Keratinocyte (primary cell): ENCODE data around the gene ZYG11A. TPM values are rescaled to one million over a fixed set of nuclear protein-coding genes. Genes with fewer than 3 reads are reported as not detected.
"Not testable (repeated sequence)": the region's sequence is repeated elsewhere in the genome, so short reads cannot be mapped to it uniquely, and the experiment has no call there.

Source experiments
- DNase-seq: peaks from one replicate; pipeline ENCODE4 v3.0.0-alpha.2; 2011; ENCODE audit warnings: low read depth, missing footprints, low spot score
- FAIRE-seq: peaks from 2 replicates; lab custom pipeline; 2011; peaks lifted over from hg19 to GRCh38; lab: Jason Lieb, UNC
- H2AFZ ChIP-seq: 2 replicates; pipeline ENCODE4 v1.6.0; 2012; ENCODE audit warnings: low read length, control low read depth, inconsistent platforms; ENCODE audit not compliant: control insufficient read depth
- H3K27ac ChIP-seq: 2 replicates; pipeline ENCODE4 v1.5.1; 2011; ENCODE audit warnings: low read length; ENCODE audit not compliant: control insufficient read depth, insufficient read depth
- H3K27me3 ChIP-seq: 3 replicates; pipeline ENCODE4 v1.6.0; 2011; ENCODE audit warnings: low read length; ENCODE audit not compliant: control insufficient read depth, insufficient read depth; ENCODE audit errors: extremely low read depth
- H3K36me3 ChIP-seq, 2 experiments: 2 replicates in 1 of 2; 3 replicates in 1 of 2; pipeline ENCODE4 v1.5.1; 2011; ENCODE audit warnings: low read length in 2 of 2, mild to moderate bottlenecking in 1 of 2; ENCODE audit not compliant: control insufficient read depth in 2 of 2, insufficient read depth in 2 of 2; ENCODE audit errors: extremely low read depth in 1 of 2
- H3K4me1 ChIP-seq: 3 replicates; pipeline ENCODE4 v1.5.1; 2011; ENCODE audit warnings: low read length; ENCODE audit not compliant: control insufficient read depth, insufficient read depth; ENCODE audit errors: extremely low read depth
- H3K4me2 ChIP-seq: 3 replicates; pipeline ENCODE4 v1.6.0; 2011; ENCODE audit warnings: low read depth, low read length; ENCODE audit not compliant: control insufficient read depth, insufficient read depth; ENCODE audit errors: extremely low read depth
- H3K4me3 ChIP-seq, 3 experiments: fragments of 200-600 bp in 1 of 3; sonication (generic) in 1 of 3; 2 replicates in 2 of 3; 3 replicates in 1 of 3; pipeline ENCODE4 v1.5.1; 2011 to 2016; ENCODE audit warnings: low read length in 3 of 3, mild to moderate bottlenecking in 3 of 3, control low read depth in 2 of 3, inconsistent platforms in 1 of 3, low read depth in 1 of 3, mixed read lengths in 1 of 3, mixed run types in 1 of 3, moderate library complexity in 1 of 3; ENCODE audit not compliant: control insufficient read depth in 2 of 3, insufficient read depth in 2 of 3; ENCODE audit errors: extremely low read depth in 1 of 3
- H3K79me2 ChIP-seq: 2 replicates; pipeline ENCODE4 v1.6.0; 2012; ENCODE audit warnings: low read length; ENCODE audit not compliant: control insufficient read depth, insufficient read depth
- H3K9ac ChIP-seq: 3 replicates; pipeline ENCODE4 v1.6.0; 2011; ENCODE audit warnings: low read length; ENCODE audit not compliant: control insufficient read depth, insufficient read depth; ENCODE audit errors: extremely low read depth
- H3K9me1 ChIP-seq: 3 replicates; pipeline ENCODE4 v1.6.0; 2011; ENCODE audit warnings: low read length; ENCODE audit not compliant: control insufficient read depth, insufficient read depth; ENCODE audit errors: extremely low read depth
- H3K9me3 ChIP-seq: 2 replicates; pipeline ENCODE4 v1.5.1; 2012; ENCODE audit warnings: low read depth, low read length; ENCODE audit not compliant: control insufficient read depth
- H4K20me1 ChIP-seq: 3 replicates; pipeline ENCODE4 v1.6.0; 2011; ENCODE audit warnings: low read length; ENCODE audit not compliant: control insufficient read depth, insufficient read depth; ENCODE audit errors: extremely low read depth
- CTCF ChIP-seq, 3 experiments: IDR thresholded peaks in 1 of 3; conservative IDR thresholded peaks in 1 of 3; optimal IDR thresholded peaks in 1 of 3; 2 replicates in 2 of 3; 3 replicates in 1 of 3; pipeline versions ENCODE3 to v1.5.1; 2011; ENCODE audit warnings: low read length in 3 of 3, mild to moderate bottlenecking in 3 of 3, moderate library complexity in 2 of 3, control low read depth in 1 of 3, inconsistent platforms in 1 of 3; ENCODE audit not compliant: insufficient read depth in 2 of 3; ENCODE audit errors: extremely low read depth in 1 of 3
- EZH2 ChIP-seq: IDR thresholded peaks from one replicate; pipeline ENCODE4 v1.6.1; 2012; ENCODE audit warnings: inconsistent platforms, mild to moderate bottlenecking, low read length, moderate library complexity
- dilution Hi-C: fragments of 300-500 bp; cut with MboI; formaldehyde crosslinking; loops from one replicate; pipeline ENCODE4 v1.7.0; 2020; ENCODE audit warnings: low sequenced_read_pairs; ENCODE audit not compliant: extremely low pct_ligation_motif_present
- polyA plus RNA-seq, 5 experiments: library from polyadenylated mRNA; depleted of rRNA in 3 of 5; stranded (reverse) in 3 of 5; stranded (forward) in 1 of 5; unstranded in 1 of 5; fragments of >200 nt; gene quantifications; 1 replicate in 1 of 5; 2 replicates in 3 of 5; 3 replicates in 1 of 5; pipeline versions ENCODE4 v1.2.1 to v1.2.3, GENCODE V29; 2011 to 2012; ENCODE audit warnings: missing spikeins in 2 of 5, low read depth in 1 of 5, low replicate concordance in 1 of 5

The ZYG11A gene
- polyA plus RNA-seq, 1 donor (not counting 4 experiments of a cell fraction or from before 2014, with no cell fraction given) = 0.64 TPM

- Histone ChIP-seq H2AFZ (no peak overlapping the region), H3K27ac (no peak overlapping the region), H3K27me3 (no peaks in the 10 kb centered on the region), H3K36me3 (no peaks in the 10 kb centered on the region), H3K9ac (no peak overlapping the region), H3K79me2 (no peaks in the 10 kb centered on the region), H3K9me3 (no peaks in the 10 kb centered on the region), H3K4me3 (no peak overlapping the region), H4K20me1 (no peaks in the 10 kb centered on the region), H3K9me1 (no peaks in the 10 kb centered on the region), H3K4me2 (no peak overlapping the region), H3K4me1 (peaks cover 10% of the 10 kb centered on the region)
- no peak for TF ChIP-seq EZH2
- no peak for TF ChIP-seq CTCF (optimal IDR thresholded peaks at IDR 0.05 in 1 of 3, IDR thresholded peaks at IDR 0.05 in 1 of 3, conservative IDR thresholded peaks at IDR 0.05 in 1 of 3; ENCODE audit: extremely low read depth in 1 of 3, insufficient read depth in 2 of 3, low read length in 3 of 3)
- no peak for DNase-seq
- dilution Hi-C loops = no loop called here
- FAIRE-seq = no peak
These were observed 20.3 kb downstream of the ZYG11A start for GRCh38 chr1:52862666-52863458.

- no peak for TF ChIP-seq EZH2
- TF ChIP-seq CTCF (optimal IDR thresholded peaks at IDR 0.05 in 1 of 3, IDR thresholded peaks at IDR 0.05 in 1 of 3, conservative IDR thresholded peaks at IDR 0.05 in 1 of 3; ENCODE audit: extremely low read depth in 1 of 3, insufficient read depth in 2 of 3, low read length in 3 of 3) = no peak
- H3K27ac ChIP-seq = no peak overlapping the region
These were observed 24.7 kb downstream of the ZYG11A start for GRCh38 chr1:52867087-52867863.

GRCh38 chr1:52869727-52870126 lies 27.2 kb downstream of the ZYG11A start:
- H3K9ac ChIP-seq, H3K79me2 ChIP-seq, DNase-seq, H3K27ac ChIP-seq, H3K4me3 ChIP-seq, H3K27me3 ChIP-seq, H2AFZ ChIP-seq, FAIRE-seq, H3K4me1 ChIP-seq, dilution Hi-C loops, H4K20me1 ChIP-seq, H3K36me3 ChIP-seq, H3K9me1 ChIP-seq, H3K4me2 ChIP-seq, H3K9me3 ChIP-seq: not testable (repeated sequence)

More at GRCh38 chr1:52867087-52867863, 24.7 kb downstream of the ZYG11A start:
- H3K9me3 ChIP-seq = no peaks in the 10 kb centered on the region
- no peak overlapping the region for H3K9ac ChIP-seq
- no peak overlapping the region for H3K4me3 ChIP-seq
- no peak overlapping the region for H2AFZ ChIP-seq
- no peaks in the 10 kb centered on the region for H3K36me3 ChIP-seq
- no peaks in the 10 kb centered on the region for H3K79me2 ChIP-seq
- no peak for DNase-seq
- no peaks in the 10 kb centered on the region for H3K4me1 ChIP-seq
- H3K9me1 ChIP-seq = no peaks in the 10 kb centered on the region
- H3K27me3 ChIP-seq = no peaks in the 10 kb centered on the region
- H4K20me1 ChIP-seq = no peaks in the 10 kb centered on the region
- dilution Hi-C loops = no loop called here
- no peak for FAIRE-seq
- H3K4me2 ChIP-seq = no peak overlapping the region
